ENCODE data around the gene ATP6AP2. TPM values are rescaled to one million over a fixed set of nuclear protein-coding genes. Genes with fewer than 3 reads are reported as not detected.

ATP6AP2 gene, protein sequence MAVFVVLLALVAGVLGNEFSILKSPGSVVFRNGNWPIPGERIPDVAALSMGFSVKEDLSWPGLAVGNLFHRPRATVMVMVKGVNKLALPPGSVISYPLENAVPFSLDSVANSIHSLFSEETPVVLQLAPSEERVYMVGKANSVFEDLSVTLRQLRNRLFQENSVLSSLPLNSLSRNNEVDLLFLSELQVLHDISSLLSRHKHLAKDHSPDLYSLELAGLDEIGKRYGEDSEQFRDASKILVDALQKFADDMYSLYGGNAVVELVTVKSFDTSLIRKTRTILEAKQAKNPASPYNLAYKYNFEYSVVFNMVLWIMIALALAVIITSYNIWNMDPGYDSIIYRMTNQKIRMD
- total RNA-seq = 112 TPM
- 116 TPM for polyA plus RNA-seq

DNA sequence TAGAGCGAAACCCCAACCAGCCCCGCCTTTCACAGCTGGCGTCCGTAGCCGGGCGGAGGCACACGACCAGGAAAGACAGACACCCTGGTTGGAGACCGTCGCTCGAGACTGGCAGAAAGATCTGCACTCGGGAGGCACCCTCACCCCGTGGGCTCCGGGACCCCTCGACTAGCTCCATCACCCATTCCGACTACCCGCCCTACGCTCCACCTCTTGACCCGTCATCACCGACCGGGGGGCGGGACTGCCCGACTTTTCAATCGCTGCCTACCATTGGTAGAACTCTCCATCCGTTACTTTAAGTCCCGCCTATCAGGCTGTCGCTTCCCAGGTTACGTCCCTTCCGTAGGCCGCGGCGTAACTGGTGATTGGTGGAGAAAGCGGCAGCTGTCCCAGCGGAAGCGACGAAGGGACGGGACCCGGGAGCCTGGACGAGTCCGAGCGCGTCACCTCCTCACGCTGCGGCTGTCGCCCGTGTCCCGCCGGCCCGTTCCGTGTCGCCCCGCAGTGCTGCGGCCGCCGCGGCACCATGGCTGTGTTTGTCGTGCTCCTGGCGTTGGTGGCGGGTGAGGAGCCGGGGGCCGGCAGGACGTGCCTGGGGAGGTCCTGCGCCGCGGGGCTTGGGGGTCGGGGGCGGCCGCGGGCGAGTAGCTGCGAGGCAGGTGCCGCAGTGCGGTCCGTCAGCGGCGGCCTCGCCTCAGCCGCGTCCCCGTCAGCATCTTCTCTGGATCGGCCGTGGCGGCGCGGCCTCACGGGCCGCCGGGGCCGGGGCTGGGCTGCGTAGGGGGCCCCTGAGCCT lies at the start of gene ATP6AP2:
ATP6AP2 (plus strand) TSS at position 434 of the 799 bp plus-strand sequence; CDS start at position 530, 96 bp downstream.
- H3K4me3 ChIP-seq (ENCODE audit: low read depth, low read length) = peak within 1 kb of the TSS; percentile 89
- DNase-seq (ENCODE audit: extremely low spot score) = peak; percentile 86
- no peaks in the 10 kb centered on the region for H3K36me3 ChIP-seq (ENCODE audit: insufficient read depth)
- WGBS = under 1% methylated on average over 88 of the region's 89 CpGs
- H3K4me1 ChIP-seq (ENCODE audit: insufficient read depth) = no peaks in the 10 kb centered on the region
- H3K27ac ChIP-seq (ENCODE audit: low read depth) = peak within 1 kb of the TSS; percentile 86

DNA sequence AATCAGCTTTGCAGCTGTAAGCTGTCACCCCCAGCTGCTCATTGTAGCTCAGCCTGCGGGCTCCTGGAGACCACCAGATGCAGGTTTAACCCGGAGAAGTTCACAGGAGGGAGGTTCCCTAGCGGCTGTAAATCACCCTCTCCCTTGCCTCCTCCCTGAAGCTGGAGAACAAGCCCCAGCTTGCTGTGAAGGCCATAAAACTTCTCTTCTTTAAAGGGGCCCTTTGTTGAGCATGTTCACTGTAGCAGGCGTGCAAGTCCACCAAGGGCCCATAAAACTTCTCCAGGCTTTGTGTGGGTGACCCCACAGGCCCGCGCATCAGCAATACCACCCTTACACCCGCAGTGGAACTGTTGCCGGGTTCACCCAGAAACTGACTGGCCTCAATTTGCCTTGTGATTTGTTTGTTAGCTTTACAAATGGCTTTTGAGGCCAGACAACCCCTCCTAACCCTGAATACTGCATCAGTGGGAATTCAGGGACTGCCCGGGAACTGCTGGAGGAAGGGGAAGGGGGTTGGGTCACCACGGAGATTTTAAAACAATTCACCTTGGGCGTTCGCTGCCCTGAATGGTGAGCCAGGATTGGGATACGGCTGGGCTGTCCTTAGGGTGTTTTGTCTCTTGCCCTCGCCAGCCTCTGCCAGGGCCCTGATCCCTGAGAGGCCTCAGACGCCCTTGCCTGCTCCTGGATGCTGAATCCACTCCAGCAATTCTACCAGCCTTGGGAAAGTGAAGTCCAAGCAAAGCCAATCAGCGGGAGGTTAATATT lies 49.5 kb upstream of the ATP6AP2 start:
- DNase-seq (ENCODE audit: extremely low spot score) = peak; percentile 66
- WGBS = 48% methylated on average over 16 of the region's 16 CpGs
- Histone ChIP-seq H3K27ac (ENCODE audit: low read depth) (no peak overlapping the region), H3K4me1 (ENCODE audit: insufficient read depth) (no peaks in the 10 kb centered on the region), H3K4me3 (ENCODE audit: low read depth, low read length) (no peak overlapping the region), H3K36me3 (ENCODE audit: insufficient read depth) (no peaks in the 10 kb centered on the region)

DNA sequence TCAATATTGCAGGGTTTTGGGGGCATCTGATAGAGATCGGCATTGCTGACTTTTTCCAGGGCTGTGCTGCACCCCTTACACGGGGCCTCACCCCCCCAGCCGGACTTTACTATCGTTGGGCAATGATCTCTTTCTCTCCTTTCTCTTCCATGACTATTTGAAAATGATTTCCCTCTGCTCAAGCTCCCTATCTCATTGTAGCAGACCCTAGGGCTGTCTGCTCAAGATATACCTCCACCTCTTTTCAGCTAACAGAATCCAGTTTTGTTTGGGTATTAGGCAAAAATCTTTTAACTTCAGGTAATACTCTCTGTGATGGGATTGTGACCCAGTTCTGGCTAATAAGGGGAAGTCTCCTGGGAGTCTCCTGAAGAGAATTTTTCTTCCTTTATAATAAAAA lies 43.5 kb upstream of the ATP6AP2 start:
- no peak overlapping the region for H3K27ac ChIP-seq (ENCODE audit: low read depth)
- H3K4me3 ChIP-seq (ENCODE audit: low read depth, low read length) = no peak overlapping the region
- 88% methylated on average over 4 of the region's 4 CpGs for WGBS
- H3K36me3 ChIP-seq (ENCODE audit: insufficient read depth) = no peaks in the 10 kb centered on the region
- H3K4me1 ChIP-seq (ENCODE audit: insufficient read depth) = no peaks in the 10 kb centered on the region
- DNase-seq (ENCODE audit: extremely low spot score) = no peak

DNA sequence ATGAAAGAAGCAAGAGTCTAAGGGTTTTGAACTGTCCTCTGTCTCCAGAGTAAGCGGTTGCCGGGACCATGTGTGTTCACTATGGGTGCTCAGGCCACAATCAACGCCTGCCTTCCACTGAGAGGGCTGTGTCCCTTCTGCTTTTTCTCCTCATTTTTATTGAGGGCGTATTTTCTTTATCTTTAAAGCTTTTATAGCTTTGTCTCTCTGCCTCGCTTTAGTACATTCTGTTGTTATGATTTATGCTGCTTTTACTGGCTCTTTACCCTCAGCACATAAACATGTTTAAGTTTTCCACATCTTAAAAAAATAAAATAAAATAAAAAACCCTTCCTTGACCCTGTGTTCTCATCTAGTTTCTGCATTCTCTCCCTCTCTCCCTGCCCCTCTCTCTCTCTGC lies 42.4 kb upstream of the ATP6AP2 start:
- Histone ChIP-seq H3K27ac (ENCODE audit: low read depth) (no peak overlapping the region), H3K4me3 (ENCODE audit: low read depth, low read length) (no peak overlapping the region), H3K36me3 (ENCODE audit: insufficient read depth) (no peaks in the 10 kb centered on the region), H3K4me1 (ENCODE audit: insufficient read depth) (no peaks in the 10 kb centered on the region)
- WGBS = 31% methylated on average over 5 of the region's 5 CpGs
- no peak for DNase-seq (ENCODE audit: extremely low spot score)

DNA sequence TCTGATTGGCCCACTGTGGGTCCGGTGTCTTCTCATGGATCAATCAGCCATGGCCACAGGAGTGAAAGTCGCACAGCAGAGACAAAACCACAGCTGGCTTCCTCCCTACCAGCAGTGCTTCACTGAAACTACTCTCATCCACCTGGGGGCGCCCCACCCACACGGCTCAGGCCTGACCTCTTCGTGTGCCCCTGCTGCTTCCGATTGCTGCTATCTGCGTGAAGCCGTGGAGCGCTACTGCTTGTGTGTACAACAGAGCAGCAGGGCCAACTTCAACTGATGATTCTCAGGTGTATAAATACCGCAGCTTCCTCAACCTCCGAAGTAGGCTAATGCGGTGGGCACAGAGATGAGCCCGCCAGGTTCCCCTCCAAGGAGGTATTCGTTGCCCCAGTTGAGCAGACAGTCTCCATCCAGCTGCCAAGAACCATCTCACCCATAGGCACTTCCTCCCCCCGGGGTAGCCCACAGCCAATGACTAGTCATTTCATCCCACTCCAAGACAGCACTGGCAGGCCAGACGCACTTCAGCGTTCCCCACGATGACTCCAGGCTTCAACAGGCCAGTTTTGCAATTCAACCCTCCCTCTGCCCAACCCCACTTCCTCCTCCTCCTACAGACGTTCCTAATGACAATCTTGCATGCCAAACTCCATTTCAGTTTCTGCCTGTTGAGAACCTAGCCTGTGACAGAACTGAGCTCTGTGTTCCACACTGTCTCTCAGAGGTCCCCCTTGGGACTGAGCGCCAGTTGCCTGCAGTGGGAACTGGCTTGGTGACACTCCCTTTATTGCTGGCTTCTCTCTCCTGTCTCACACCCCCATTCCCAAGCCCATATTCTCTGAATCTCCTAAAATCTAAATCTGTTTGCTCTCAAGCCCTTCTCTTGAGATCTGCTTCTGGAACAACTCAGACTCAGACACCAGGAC lies 41.3 kb upstream of the ATP6AP2 start:
- H3K36me3 ChIP-seq (ENCODE audit: insufficient read depth) = no peaks in the 10 kb centered on the region
- no peak overlapping the region for H3K4me3 ChIP-seq (ENCODE audit: low read depth, low read length)
- DNase-seq (ENCODE audit: extremely low spot score) = no peak
- no peaks in the 10 kb centered on the region for H3K4me1 ChIP-seq (ENCODE audit: insufficient read depth)
- WGBS = 59% methylated on average over 20 of the region's 20 CpGs
- no peak overlapping the region for H3K27ac ChIP-seq (ENCODE audit: low read depth)

DNA sequence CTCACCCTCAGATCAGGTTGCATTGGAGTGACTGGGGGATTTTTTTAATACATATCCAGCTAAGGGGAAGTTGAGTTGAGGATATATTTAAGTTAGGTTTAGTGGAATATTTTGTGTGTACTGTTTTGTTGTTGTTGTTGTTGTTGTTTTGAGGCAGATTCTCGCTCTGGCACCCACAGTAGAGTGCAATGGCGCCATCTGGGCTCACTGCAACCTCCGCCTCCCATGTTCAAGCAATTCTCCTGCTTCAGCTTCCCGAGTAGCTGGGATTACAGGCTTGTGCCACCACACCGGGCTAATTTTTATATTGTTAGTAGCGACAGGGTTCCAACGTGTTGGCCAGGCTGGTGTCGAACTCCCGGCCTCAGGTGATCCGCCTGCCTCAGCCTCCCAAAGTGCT lies 38.6 kb upstream of the ATP6AP2 start:
- WGBS = 84% methylated on average over 10 of the region's 10 CpGs
- no peak overlapping the region for H3K4me3 ChIP-seq (ENCODE audit: low read depth, low read length)
- H3K4me1 ChIP-seq (ENCODE audit: insufficient read depth) = no peaks in the 10 kb centered on the region
- no peak for DNase-seq (ENCODE audit: extremely low spot score)
- H3K36me3 ChIP-seq (ENCODE audit: insufficient read depth) = no peaks in the 10 kb centered on the region
- no peak overlapping the region for H3K27ac ChIP-seq (ENCODE audit: low read depth)

DNA sequence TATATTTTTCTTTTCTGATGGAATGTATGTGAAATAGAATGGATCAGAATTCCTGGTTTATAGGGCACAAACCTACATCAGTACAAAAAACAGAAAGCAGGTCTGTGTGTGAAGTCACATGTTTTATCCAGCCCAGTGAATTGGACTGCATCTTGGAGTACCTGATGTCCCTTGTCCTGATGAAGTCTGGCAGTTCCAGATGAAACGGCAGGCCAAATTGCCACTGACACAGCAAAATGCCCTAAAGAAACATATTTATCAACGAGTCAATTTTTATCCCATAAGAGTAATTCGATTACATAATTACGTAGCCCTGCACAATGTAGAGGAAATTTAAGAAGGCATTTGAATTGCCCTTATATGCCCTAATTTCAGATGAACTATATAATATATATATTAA lies 37.8 kb upstream of the ATP6AP2 start:
- H3K36me3 ChIP-seq (ENCODE audit: insufficient read depth) = no peaks in the 10 kb centered on the region
- WGBS = 88% methylated on average over 4 of the region's 4 CpGs
- no peak for DNase-seq (ENCODE audit: extremely low spot score)
- no peak overlapping the region for H3K27ac ChIP-seq (ENCODE audit: low read depth)
- H3K4me3 ChIP-seq (ENCODE audit: low read depth, low read length) = no peak overlapping the region
- H3K4me1 ChIP-seq (ENCODE audit: insufficient read depth) = no peaks in the 10 kb centered on the region

DNA sequence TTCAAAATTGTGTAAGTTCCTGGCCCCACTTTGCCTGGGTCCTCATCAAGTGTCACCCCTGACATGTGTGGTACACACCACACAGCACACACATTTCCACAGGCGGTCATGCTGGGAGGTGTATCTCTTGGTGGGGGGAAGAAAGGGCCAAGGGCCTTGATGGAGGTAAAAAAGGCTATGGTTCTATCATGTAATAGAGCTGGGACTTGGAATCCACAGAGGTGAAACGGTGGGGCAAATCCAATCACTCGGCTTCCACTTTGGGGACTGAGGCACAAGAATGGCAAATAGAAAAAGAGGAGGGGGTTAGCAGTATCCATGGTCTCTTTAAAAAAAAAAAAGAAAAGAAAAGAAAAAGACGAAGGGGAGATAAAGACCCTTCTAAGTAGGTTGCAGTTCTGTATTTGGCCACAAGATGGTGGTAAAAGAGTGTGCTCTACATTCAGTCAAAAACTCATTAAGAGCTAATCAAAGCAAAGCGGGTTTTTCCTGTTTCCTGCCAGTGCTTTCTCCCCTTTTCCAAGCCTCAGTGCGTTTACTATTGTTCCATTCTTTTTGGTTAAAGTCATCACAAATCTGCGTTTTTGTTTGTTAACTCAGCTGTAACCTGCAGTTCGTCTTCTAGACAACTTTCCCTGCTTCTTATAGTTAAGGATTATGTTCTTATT lies 37.0 kb upstream of the ATP6AP2 start:
- peak; percentile 64 for DNase-seq (ENCODE audit: extremely low spot score)
- 7% methylated on average over 8 of the region's 8 CpGs for WGBS
- no peaks in the 10 kb centered on the region for H3K4me1 ChIP-seq (ENCODE audit: insufficient read depth)
- no peak overlapping the region for H3K4me3 ChIP-seq (ENCODE audit: low read depth, low read length)
- H3K36me3 ChIP-seq (ENCODE audit: insufficient read depth) = no peaks in the 10 kb centered on the region
- H3K27ac ChIP-seq (ENCODE audit: low read depth) = no peak overlapping the region

DNA sequence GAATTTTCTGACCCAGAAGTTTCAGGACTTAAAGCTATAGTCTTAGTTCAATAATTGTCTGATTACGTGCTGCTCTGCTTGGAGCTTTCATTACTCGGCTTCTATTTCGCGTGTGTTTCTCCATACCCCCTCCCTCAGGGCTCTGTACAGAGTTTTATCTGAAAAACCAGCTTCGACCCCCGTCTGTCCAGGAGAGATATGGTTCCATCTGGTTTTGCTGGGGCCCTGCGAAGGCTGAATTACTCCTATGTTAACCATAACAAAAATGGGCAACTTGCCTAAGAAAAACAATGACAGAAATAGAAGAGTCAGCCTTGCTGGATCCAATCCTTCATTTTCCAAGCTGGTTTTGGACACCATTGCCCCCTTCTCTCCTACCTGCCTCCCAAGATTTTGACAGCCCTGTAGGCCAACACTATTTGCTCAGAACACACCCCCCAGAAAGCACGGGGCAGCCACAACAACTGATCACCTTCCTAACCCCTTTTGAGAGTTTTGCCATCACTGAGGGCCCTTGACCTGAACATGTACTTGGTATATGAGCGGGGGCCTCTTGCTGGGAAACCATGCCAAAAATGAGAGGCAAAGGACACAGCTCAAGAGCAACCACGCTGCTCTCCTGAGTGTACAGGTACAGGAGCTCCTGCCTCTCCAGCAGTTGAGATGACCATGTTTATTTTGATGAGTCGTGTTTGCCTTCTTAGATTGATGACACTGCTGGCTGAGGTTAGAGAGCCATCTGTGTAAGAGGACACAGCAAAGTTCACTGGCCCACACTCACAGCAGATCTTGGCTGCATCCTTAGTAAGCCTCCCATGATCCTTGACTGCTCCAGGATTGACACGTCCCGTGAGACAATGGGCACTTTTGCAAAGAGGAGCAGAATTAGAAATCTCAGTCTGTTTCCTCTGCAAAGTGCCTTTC lies 36.2 kb upstream of the ATP6AP2 start:
- 49% methylated on average over 13 of the region's 13 CpGs for WGBS
- no peak for DNase-seq (ENCODE audit: extremely low spot score)
- H3K27ac ChIP-seq (ENCODE audit: low read depth) = no peak overlapping the region
- H3K4me1 ChIP-seq (ENCODE audit: insufficient read depth) = no peaks in the 10 kb centered on the region
- H3K4me3 ChIP-seq (ENCODE audit: low read depth, low read length) = no peak overlapping the region
- H3K36me3 ChIP-seq (ENCODE audit: insufficient read depth) = no peaks in the 10 kb centered on the region

DNA sequence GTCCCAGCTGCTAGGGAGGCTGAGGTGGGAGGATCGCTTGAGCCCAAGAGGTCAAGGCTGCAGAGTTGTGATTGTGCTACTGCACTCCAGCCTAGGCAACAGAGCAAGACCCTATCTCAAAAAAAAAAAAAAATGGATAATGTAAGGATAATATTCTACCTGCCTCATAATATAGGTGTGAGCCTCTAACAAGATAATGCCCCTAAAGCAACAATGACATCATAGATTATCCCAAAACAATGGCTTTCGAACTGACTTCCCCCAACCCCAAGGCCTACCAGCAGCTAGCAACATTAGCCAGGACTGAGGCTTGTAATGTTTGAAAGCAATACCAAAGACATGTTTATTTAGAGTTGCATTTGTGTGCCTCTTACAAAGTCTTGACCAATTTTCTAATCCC lies 33.9 kb upstream of the ATP6AP2 start:
- WGBS = 97% methylated on average over 2 of the region's 2 CpGs
- Histone ChIP-seq H3K4me3 (ENCODE audit: low read depth, low read length) (no peak overlapping the region), H3K4me1 (ENCODE audit: insufficient read depth) (no peaks in the 10 kb centered on the region), H3K36me3 (ENCODE audit: insufficient read depth) (no peaks in the 10 kb centered on the region), H3K27ac (ENCODE audit: low read depth) (no peak overlapping the region)
- DNase-seq (ENCODE audit: extremely low spot score) = no peak

DNA sequence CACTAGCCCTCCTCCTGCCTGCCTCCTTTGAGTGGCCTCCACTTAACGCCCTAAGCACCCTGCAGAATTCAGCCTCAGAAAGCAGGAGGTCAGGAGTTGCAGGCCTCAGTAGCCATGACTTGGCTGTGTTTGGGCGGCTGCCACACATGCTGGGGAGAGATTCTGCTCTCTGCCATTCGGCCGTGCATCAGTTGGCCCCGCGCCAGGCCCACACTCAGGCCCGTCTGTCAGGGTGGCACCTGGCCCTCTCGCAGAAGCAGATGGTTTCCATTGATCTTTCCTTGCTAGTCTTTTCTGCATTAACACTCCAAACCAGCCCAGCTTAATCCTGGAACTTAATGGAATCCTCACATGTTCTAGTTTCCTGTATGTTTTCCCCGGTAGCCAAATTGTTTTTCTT lies 30.7 kb upstream of the ATP6AP2 start:
- H3K4me1 ChIP-seq (ENCODE audit: insufficient read depth) = no peaks in the 10 kb centered on the region

DNA sequence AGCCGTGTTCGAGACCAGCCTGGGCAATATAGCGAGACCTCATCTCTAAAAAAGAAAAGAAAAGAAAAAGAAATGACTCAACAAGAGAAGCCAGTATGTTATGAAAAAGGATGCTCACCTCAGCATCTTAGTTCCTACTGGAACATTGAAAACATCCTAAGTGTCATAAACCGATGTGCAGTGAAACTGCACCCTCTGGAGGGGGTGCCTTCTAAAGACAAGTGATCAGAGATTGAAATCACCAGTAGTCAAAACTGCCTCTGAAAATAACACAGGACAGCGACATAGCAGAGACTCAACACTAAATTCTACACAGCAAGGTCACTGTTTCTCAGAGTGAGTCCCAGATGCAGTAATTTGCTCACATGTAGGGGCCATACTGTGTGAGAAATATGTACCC lies 28.0 kb upstream of the ATP6AP2 start:
- no peak for DNase-seq (ENCODE audit: extremely low spot score)
- no peaks in the 10 kb centered on the region for H3K36me3 ChIP-seq (ENCODE audit: insufficient read depth)
- 66% methylated on average over 5 of the region's 5 CpGs for WGBS

More for the DNA sequence above, 30.7 kb upstream of the ATP6AP2 start:
- H3K4me3 ChIP-seq (ENCODE audit: low read depth, low read length) = no peak overlapping the region
- DNase-seq (ENCODE audit: extremely low spot score) = no peak
- H3K36me3 ChIP-seq (ENCODE audit: insufficient read depth) = no peaks in the 10 kb centered on the region
- WGBS = 56% methylated on average over 9 of the region's 9 CpGs
- H3K27ac ChIP-seq (ENCODE audit: low read depth) = no peak overlapping the region

More for the DNA sequence above, 28.0 kb upstream of the ATP6AP2 start:
- Histone ChIP-seq H3K4me3 (ENCODE audit: low read depth, low read length) (no peak overlapping the region), H3K4me1 (ENCODE audit: insufficient read depth) (no peaks in the 10 kb centered on the region), H3K27ac (ENCODE audit: low read depth) (no peak overlapping the region)
